ENCODE data around the gene PCDH9.

Gene PCDH9

DNA sequence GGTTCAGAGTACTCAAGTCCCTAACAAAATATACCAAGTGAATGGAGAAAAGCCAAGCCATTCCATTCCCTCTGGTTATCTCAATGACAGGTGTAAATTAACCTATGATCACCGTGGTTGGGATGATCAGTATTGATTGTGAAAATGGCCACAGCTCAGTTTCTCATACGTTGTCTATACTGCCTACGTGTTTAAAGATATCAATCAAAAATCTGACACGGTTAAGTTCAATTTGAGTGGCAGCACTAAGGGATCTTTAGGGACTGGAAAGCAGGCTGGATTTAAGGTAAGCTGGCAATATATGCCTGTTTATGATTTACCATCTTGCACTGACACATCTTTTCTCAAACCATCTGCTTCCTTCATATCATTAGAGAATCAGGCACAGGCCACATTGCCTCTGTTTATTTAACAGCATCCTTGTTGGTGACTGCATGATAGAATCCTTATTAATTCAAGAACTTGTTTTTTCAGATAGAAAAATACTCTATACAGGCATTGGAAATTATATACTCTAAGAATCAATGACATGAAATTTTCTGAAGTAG, 907.9 kb downstream of the PCDH9 start:
- no peaks in the 10 kb centered on the region for H3K36me3 ChIP-seq (ENCODE audit: low read length)
- H3K4me2 ChIP-seq (ENCODE audit: low read depth, low read length, poor library complexity, severe bottlenecking), result no peak overlapping the region
- TF ChIP-seq EZH2phosphoT487 (conservative IDR thresholded peaks at IDR 0.05; ENCODE audit: low read length), result no peak
- TF ChIP-seq, protein P1, sequence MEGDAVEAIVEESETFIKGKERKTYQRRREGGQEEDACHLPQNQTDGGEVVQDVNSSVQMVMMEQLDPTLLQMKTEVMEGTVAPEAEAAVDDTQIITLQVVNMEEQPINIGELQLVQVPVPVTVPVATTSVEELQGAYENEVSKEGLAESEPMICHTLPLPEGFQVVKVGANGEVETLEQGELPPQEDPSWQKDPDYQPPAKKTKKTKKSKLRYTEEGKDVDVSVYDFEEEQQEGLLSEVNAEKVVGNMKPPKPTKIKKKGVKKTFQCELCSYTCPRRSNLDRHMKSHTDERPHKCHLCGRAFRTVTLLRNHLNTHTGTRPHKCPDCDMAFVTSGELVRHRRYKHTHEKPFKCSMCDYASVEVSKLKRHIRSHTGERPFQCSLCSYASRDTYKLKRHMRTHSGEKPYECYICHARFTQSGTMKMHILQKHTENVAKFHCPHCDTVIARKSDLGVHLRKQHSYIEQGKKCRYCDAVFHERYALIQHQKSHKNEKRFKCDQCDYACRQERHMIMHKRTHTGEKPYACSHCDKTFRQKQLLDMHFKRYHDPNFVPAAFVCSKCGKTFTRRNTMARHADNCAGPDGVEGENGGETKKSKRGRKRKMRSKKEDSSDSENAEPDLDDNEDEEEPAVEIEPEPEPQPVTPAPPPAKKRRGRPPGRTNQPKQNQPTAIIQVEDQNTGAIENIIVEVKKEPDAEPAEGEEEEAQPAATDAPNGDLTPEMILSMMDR (IDR thresholded peaks at IDR 0.05; ENCODE audit: insufficient read depth, low read length, poor library complexity, severe bottlenecking), result no peak
- no peaks in the 10 kb centered on the region for H3K9me3 ChIP-seq (ENCODE audit: insufficient read depth, low read length)
- no peak overlapping the region for H3K9ac ChIP-seq (ENCODE audit: low read length)
- H4K20me1 ChIP-seq (ENCODE audit: low read depth, low read length), result no peaks in the 10 kb centered on the region
- H3K4me3 ChIP-seq (ENCODE audit: insufficient read depth, low read length, poor library complexity, severe bottlenecking), result no peak overlapping the region
- no peaks in the 10 kb centered on the region for H3K79me2 ChIP-seq (ENCODE audit: insufficient read depth, low read length)
- no peaks in the 10 kb centered on the region for H3F3A ChIP-seq (ENCODE audit: insufficient read depth)
- H3K27me3 ChIP-seq (ENCODE audit: low read length), result no peaks in the 10 kb centered on the region
- no peaks in the 10 kb centered on the region for H3K9me2 ChIP-seq (replicated peaks; ENCODE audit: insufficient read depth, low read length)
- no peak overlapping the region for H3K27ac ChIP-seq (ENCODE audit: low read depth, low read length)
- no peak overlapping the region for H2AFZ ChIP-seq (ENCODE audit: low read depth, low read length, severe bottlenecking)

DNA sequence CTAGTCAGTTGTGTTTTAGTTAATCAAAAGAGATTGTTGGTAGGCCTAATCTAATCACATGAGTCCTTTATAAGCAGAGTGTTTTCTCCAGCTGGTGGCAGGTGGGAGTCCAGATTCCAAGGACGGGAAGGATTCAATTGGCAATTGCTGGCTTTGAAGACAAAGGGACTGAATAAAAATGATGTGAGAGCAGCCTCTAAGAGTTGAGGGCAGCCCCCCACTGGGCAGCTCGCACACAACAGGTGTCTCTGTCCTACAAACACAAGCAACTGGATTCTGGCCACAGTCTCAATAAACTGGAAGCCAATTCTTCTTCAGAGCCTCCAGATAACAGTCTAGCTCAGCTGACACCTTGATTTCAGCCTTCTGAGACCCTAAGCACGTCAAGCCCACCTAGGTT, 915.2 kb downstream of the PCDH9 start:
- H3K9me3 ChIP-seq (ENCODE audit: insufficient read depth, low read length), result no peaks in the 10 kb centered on the region
- H3K27me3 ChIP-seq (ENCODE audit: low read length), result no peaks in the 10 kb centered on the region
- no peak overlapping the region for H3K9ac ChIP-seq (ENCODE audit: low read length)
- TF ChIP-seq EZH2phosphoT487 (conservative IDR thresholded peaks at IDR 0.05; ENCODE audit: low read length), result no peak
- TF ChIP-seq, protein P1 (IDR thresholded peaks at IDR 0.05; ENCODE audit: insufficient read depth, low read length, poor library complexity, severe bottlenecking), result no peak
- no peaks in the 10 kb centered on the region for H3K79me2 ChIP-seq (ENCODE audit: insufficient read depth, low read length)
- H3K27ac ChIP-seq (ENCODE audit: low read depth, low read length), result no peak overlapping the region
- no peaks in the 10 kb centered on the region for H3F3A ChIP-seq (ENCODE audit: insufficient read depth)
- H3K4me3 ChIP-seq (ENCODE audit: insufficient read depth, low read length, poor library complexity, severe bottlenecking), result no peak overlapping the region
- H3K36me3 ChIP-seq (ENCODE audit: low read length), result no peaks in the 10 kb centered on the region
- no peak overlapping the region for H2AFZ ChIP-seq (ENCODE audit: low read depth, low read length, severe bottlenecking)
- H3K9me2 ChIP-seq (replicated peaks; ENCODE audit: insufficient read depth, low read length), result no peaks in the 10 kb centered on the region
- H4K20me1 ChIP-seq (ENCODE audit: low read depth, low read length), result no peaks in the 10 kb centered on the region
- no peak overlapping the region for H3K4me2 ChIP-seq (ENCODE audit: low read depth, low read length, poor library complexity, severe bottlenecking)

GRCh38 chr13:66313413-66313812, 916.7 kb downstream of the PCDH9 start:
- Histone ChIP-seq H3K9me3 (ENCODE audit: insufficient read depth, low read length) (no peaks in the 10 kb centered on the region), H3K27me3 (ENCODE audit: low read length) (no peaks in the 10 kb centered on the region), H3K9me2 (replicated peaks; ENCODE audit: insufficient read depth, low read length) (no peaks in the 10 kb centered on the region), H4K20me1 (ENCODE audit: low read depth, low read length) (no peaks in the 10 kb centered on the region), H3K79me2 (ENCODE audit: insufficient read depth, low read length) (no peaks in the 10 kb centered on the region), H3K36me3 (ENCODE audit: low read length) (no peaks in the 10 kb centered on the region), H3K27ac (ENCODE audit: low read depth, low read length) (no peak overlapping the region), H2AFZ (ENCODE audit: low read depth, low read length, severe bottlenecking) (no peak overlapping the region), H3K9ac (ENCODE audit: low read length) (no peak overlapping the region), H3K4me2 (ENCODE audit: low read depth, low read length, poor library complexity, severe bottlenecking) (no peak overlapping the region), H3K4me3 (ENCODE audit: insufficient read depth, low read length, poor library complexity, severe bottlenecking) (no peak overlapping the region), H3F3A (ENCODE audit: insufficient read depth) (no peaks in the 10 kb centered on the region)
- TF ChIP-seq, protein P1 (IDR thresholded peaks at IDR 0.05; ENCODE audit: insufficient read depth, low read length, poor library complexity, severe bottlenecking), result no peak
- no peak for TF ChIP-seq EZH2phosphoT487 (conservative IDR thresholded peaks at IDR 0.05; ENCODE audit: low read length)

All from SU-DHL-6 (cell line).